ENCODE measurements around the gene EFNA5. TPM values are rescaled to one million over a fixed set of nuclear protein-coding genes. Genes with fewer than 3 reads are reported as not detected.

The EFNA5 gene
- polyA plus RNA-seq, 1 donor (not counting 4 experiments of a cell fraction or from before 2014, with no cell fraction given): 4.8 TPM

DNA sequence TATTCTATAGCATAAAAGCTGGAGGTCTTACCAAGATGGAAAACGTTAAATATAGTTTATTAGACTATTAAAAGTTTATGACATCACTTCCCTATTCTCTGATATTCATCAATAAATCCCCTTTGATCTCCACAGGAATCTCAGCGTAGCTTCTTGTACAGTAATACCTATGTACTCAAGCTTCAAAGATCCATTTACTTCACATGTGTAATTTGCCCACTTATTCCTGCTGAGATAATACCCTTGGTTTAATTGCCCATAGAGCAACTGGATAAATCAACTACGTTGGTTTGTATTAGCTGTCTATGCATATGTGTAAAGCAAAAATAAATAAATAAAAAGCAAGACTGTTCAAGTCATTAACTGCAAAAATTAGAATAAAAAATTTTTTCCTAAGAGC lies 219.7 kb downstream of the EFNA5 start:
- Histone ChIP-seq H3K4me2 (ENCODE audit: control insufficient read depth, extremely low read depth, insufficient read depth, low read depth, low read length) (no peak overlapping the region), H3K36me3 (ENCODE audit: control insufficient read depth in 2 of 2, extremely low read depth in 1 of 2, insufficient read depth in 2 of 2, low read length in 2 of 2) (no peaks in the 10 kb centered on the region), H3K79me2 (ENCODE audit: control insufficient read depth, insufficient read depth, low read length) (peaks cover 7% of the 10 kb centered on the region), H2AFZ (ENCODE audit: control insufficient read depth, low read length) (no peak overlapping the region), H3K4me1 (ENCODE audit: control insufficient read depth, extremely low read depth, insufficient read depth, low read length) (peaks cover 14% of the 10 kb centered on the region), H3K9ac (ENCODE audit: control insufficient read depth, extremely low read depth, insufficient read depth, low read length) (no peak overlapping the region), H3K9me3 (ENCODE audit: control insufficient read depth, low read depth, low read length) (no peaks in the 10 kb centered on the region), H3K4me3 (ENCODE audit: control insufficient read depth in 2 of 3, extremely low read depth in 1 of 3, insufficient read depth in 2 of 3, low read depth in 1 of 3, low read length in 3 of 3) (no peak overlapping the region), H3K27ac (ENCODE audit: control insufficient read depth, insufficient read depth, low read length) (no peak overlapping the region), H4K20me1 (ENCODE audit: control insufficient read depth, extremely low read depth, insufficient read depth, low read length) (no peaks in the 10 kb centered on the region), H3K9me1 (ENCODE audit: control insufficient read depth, extremely low read depth, insufficient read depth, low read length) (no peaks in the 10 kb centered on the region), H3K27me3 (ENCODE audit: control insufficient read depth, extremely low read depth, insufficient read depth, low read length) (no peaks in the 10 kb centered on the region)
- dilution Hi-C loops (cut with MboI; ENCODE audit: extremely low pct_ligation_motif_present, low sequenced_read_pairs): no loop called here
- FAIRE-seq: no peak
- no peak for TF ChIP-seq EZH2 (IDR thresholded peaks at IDR 0.05; ENCODE audit: low read length)
- TF ChIP-seq, protein P1, sequence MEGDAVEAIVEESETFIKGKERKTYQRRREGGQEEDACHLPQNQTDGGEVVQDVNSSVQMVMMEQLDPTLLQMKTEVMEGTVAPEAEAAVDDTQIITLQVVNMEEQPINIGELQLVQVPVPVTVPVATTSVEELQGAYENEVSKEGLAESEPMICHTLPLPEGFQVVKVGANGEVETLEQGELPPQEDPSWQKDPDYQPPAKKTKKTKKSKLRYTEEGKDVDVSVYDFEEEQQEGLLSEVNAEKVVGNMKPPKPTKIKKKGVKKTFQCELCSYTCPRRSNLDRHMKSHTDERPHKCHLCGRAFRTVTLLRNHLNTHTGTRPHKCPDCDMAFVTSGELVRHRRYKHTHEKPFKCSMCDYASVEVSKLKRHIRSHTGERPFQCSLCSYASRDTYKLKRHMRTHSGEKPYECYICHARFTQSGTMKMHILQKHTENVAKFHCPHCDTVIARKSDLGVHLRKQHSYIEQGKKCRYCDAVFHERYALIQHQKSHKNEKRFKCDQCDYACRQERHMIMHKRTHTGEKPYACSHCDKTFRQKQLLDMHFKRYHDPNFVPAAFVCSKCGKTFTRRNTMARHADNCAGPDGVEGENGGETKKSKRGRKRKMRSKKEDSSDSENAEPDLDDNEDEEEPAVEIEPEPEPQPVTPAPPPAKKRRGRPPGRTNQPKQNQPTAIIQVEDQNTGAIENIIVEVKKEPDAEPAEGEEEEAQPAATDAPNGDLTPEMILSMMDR (optimal IDR thresholded peaks at IDR 0.05 in 1 of 3, IDR thresholded peaks at IDR 0.05 in 1 of 3, conservative IDR thresholded peaks at IDR 0.05 in 1 of 3; ENCODE audit: extremely low read depth in 1 of 3, insufficient read depth in 2 of 3, low read length in 3 of 3): no peak
- no peak for DNase-seq (ENCODE audit: low read depth, low spot score)

DNA sequence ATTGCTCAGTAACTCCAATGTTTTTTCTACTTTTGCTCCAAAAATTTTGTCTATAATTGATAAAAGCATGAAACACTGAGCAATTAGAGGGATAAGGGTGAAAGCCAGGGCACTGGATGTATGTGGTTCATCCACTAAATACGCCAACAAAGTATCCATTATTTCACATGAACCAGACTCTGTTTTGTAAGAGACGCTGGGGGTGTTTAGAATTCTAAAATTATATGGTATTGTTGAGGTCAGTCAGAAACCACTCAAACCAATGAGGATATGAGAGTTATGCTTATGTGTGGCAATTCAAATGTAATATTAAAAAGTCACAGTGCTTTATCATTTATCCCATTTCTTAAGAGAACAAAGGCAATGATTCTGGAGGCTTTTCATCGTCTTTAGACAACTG lies 220.2 kb downstream of the EFNA5 start:
- Histone ChIP-seq H3K27ac (ENCODE audit: control insufficient read depth, insufficient read depth, low read length) (no peak overlapping the region), H4K20me1 (ENCODE audit: control insufficient read depth, extremely low read depth, insufficient read depth, low read length) (no peaks in the 10 kb centered on the region), H3K27me3 (ENCODE audit: control insufficient read depth, extremely low read depth, insufficient read depth, low read length) (no peaks in the 10 kb centered on the region), H3K4me3 (ENCODE audit: control insufficient read depth in 2 of 3, extremely low read depth in 1 of 3, insufficient read depth in 2 of 3, low read depth in 1 of 3, low read length in 3 of 3) (no peak overlapping the region), H3K9ac (ENCODE audit: control insufficient read depth, extremely low read depth, insufficient read depth, low read length) (no peak overlapping the region), H3K36me3 (ENCODE audit: control insufficient read depth in 2 of 2, extremely low read depth in 1 of 2, insufficient read depth in 2 of 2, low read length in 2 of 2) (no peaks in the 10 kb centered on the region), H3K79me2 (ENCODE audit: control insufficient read depth, insufficient read depth, low read length) (peaks cover 7% of the 10 kb centered on the region), H3K9me1 (ENCODE audit: control insufficient read depth, extremely low read depth, insufficient read depth, low read length) (no peaks in the 10 kb centered on the region), H3K4me2 (ENCODE audit: control insufficient read depth, extremely low read depth, insufficient read depth, low read depth, low read length) (no peak overlapping the region), H2AFZ (ENCODE audit: control insufficient read depth, low read length) (no peak overlapping the region), H3K4me1 (ENCODE audit: control insufficient read depth, extremely low read depth, insufficient read depth, low read length) (peaks cover 9% of the 10 kb centered on the region), H3K9me3 (ENCODE audit: control insufficient read depth, low read depth, low read length) (no peaks in the 10 kb centered on the region)
- DNase-seq (ENCODE audit: low read depth, low spot score): no peak
- no peak for FAIRE-seq
- dilution Hi-C loops (cut with MboI; ENCODE audit: extremely low pct_ligation_motif_present, low sequenced_read_pairs): no loop called here
- no peak for TF ChIP-seq EZH2 (IDR thresholded peaks at IDR 0.05; ENCODE audit: low read length)
- TF ChIP-seq, protein P1 (optimal IDR thresholded peaks at IDR 0.05 in 1 of 3, IDR thresholded peaks at IDR 0.05 in 1 of 3, conservative IDR thresholded peaks at IDR 0.05 in 1 of 3; ENCODE audit: extremely low read depth in 1 of 3, insufficient read depth in 2 of 3, low read length in 3 of 3): no peak

All from keratinocyte (primary cell).